Neuron (in vitro differentiated cells): ENCODE data around the gene KIRREL3.

Source experiments
- H2AFZ ChIP-seq: one replicate; pipeline ENCODE4 v1.6.1; 2013; ENCODE audit warnings: low read depth, mild to moderate bottlenecking, inconsistent platforms, low read length, moderate library complexity
- H3K27me3 ChIP-seq: one replicate; pipeline ENCODE4 v1.6.1; 2013; ENCODE audit warnings: low read length; ENCODE audit not compliant: insufficient read depth
- H3K36me3 ChIP-seq: one replicate; pipeline ENCODE4 v1.6.1; 2013; ENCODE audit warnings: low read length; ENCODE audit not compliant: insufficient read depth
- H3K4me1 ChIP-seq: one replicate; pipeline ENCODE4 v1.6.1; 2013; ENCODE audit warnings: low read length; ENCODE audit not compliant: insufficient read depth
- H3K4me3 ChIP-seq: 2 replicates; pipeline ENCODE4 v1.5.1; 2013; ENCODE audit warnings: mild to moderate bottlenecking, low read length, moderate library complexity
- H3K9me3 ChIP-seq: one replicate; pipeline ENCODE4 v1.6.1; 2013; ENCODE audit warnings: low read length

Gene KIRREL3

DNA sequence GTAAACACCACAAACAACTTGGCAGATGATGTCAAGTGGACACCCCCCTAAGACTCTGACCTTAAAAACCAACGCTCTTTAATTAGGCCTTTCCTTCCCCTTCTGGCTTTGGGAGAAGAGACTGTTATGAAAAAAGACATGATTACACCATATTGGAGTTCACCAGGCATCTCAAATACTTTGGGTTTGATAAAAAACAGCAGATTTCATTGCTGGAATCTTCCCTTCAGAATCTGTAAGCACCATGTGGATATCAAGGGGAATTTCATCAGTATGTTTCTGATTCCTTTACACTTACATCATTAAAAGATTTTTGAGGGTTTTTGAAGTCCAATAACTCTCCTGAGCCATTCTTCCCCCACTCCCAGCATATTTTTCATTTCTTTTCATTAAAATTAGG is 85.6 kb downstream of the KIRREL3 start:
- Histone ChIP-seq H3K36me3 (no peaks in the 10 kb centered on the region), H2AFZ (no peak overlapping the region), H3K9me3 (no peaks in the 10 kb centered on the region), H3K27me3 (no peaks in the 10 kb centered on the region), H3K4me3 (no peak overlapping the region), H3K4me1 (peaks cover 3% of the 10 kb centered on the region)

DNA sequence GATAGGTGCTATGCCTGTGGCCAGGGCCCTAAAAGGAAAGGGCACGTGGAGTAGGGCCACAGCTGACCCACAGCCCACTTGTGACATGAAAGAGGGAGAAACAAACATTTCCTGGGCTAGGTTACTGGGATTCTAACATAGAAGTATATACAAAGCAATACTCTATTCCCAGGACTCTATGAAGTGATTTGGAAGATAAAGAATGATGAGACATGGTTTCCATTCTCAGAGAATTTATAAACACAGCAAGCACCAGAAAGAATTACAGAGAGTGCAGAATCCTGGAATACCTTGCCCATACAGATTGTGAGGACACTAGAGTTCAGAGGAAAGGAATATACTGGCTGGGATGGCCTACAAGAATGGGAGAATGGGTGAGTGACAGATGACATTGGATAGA is 86.4 kb downstream of the KIRREL3 start:
- H3K27me3 ChIP-seq: no peaks in the 10 kb centered on the region
- H3K4me1 ChIP-seq: peaks cover 3% of the 10 kb centered on the region
- no peaks in the 10 kb centered on the region for H3K36me3 ChIP-seq
- no peak overlapping the region for H2AFZ ChIP-seq
- no peak overlapping the region for H3K4me3 ChIP-seq
- H3K9me3 ChIP-seq: no peaks in the 10 kb centered on the region

DNA sequence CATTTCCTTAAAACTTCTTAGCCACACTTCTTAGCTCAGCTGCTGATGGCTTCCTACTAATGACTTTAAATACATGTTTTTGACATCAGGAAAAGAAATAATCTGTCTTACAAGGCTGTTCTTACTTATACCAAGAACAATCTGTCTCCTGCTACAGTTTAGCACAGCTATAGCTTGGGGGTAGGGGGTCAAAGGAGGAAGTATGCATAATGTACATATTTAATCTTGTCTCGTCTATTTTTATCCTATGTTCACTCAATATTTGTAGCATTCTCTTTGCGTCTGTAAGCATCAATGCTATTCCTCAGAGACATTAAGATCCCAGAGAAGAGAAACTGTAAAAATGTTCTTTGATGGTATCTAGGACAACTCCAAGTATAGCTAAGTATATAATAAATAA is 96.0 kb downstream of the KIRREL3 start:
- H3K27me3 ChIP-seq: no peaks in the 10 kb centered on the region
- H3K4me3 ChIP-seq: no peak overlapping the region
- H3K4me1 ChIP-seq: no peaks in the 10 kb centered on the region
- no peak overlapping the region for H2AFZ ChIP-seq
- H3K9me3 ChIP-seq: no peaks in the 10 kb centered on the region
- no peaks in the 10 kb centered on the region for H3K36me3 ChIP-seq

DNA sequence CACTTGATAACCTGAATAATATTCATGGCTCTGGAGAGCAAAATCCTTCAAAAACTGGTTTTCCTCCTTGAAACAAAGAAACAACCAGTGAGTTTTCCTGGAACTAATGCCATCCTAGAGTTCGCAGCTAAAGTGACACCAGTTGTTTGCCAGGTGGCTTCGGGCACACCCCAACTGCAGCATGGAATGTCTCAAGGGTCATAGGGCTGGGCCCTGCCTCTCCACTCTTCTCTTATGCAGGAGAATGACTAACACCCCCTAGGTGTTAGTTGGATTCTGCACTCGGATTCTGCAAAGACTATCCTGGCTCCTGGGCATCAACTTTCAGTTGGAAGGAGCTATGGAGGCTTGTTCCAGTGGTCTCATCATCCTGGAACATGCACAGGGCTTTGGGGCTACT is 98.8 kb downstream of the KIRREL3 start:
- H3K4me3 ChIP-seq: no peak overlapping the region
- no peaks in the 10 kb centered on the region for H3K27me3 ChIP-seq
- no peak overlapping the region for H2AFZ ChIP-seq
- H3K9me3 ChIP-seq: no peaks in the 10 kb centered on the region
- no peaks in the 10 kb centered on the region for H3K4me1 ChIP-seq
- no peaks in the 10 kb centered on the region for H3K36me3 ChIP-seq

DNA sequence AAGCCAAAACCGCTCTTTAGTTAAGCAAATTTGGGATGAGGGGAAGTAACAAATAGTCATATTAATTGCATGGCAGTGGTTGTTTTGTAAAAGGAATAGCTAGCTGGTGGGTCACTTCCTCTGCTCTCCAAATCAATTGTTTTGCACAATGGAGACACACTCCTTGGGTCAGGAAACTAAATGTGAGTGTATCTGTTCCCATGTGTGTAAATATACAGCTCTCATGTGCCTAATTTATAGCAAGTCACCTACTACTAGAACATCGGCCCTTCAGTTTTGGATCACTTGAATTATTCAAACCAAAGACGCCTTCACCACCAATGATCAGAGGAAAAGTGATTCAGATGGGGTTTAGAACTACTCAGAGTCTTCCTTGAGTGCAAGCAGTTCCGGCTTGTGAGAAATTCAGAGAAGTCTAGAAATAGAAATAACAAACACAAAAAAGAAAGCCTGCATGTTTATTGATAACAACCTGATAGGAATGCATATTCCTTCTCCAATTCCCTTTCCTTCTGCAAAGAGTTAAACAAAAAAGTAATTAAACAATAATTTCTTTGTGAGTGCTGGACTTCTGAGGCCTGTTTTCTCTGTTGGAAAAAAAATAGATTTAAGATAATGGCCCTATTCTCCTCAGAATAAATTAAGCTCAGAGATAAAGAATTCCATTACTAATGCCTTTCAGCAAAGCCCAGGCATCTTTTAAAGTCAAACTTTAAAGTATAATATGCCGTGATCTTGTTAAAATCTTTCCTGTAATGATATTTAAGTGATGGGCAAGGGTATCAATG is 100.4 kb downstream of the KIRREL3 start:
- no peaks in the 10 kb centered on the region for H3K4me1 ChIP-seq
- H3K9me3 ChIP-seq: no peaks in the 10 kb centered on the region
- no peak overlapping the region for H3K4me3 ChIP-seq
- H2AFZ ChIP-seq: no peak overlapping the region
- H3K27me3 ChIP-seq: no peaks in the 10 kb centered on the region
- no peaks in the 10 kb centered on the region for H3K36me3 ChIP-seq

DNA sequence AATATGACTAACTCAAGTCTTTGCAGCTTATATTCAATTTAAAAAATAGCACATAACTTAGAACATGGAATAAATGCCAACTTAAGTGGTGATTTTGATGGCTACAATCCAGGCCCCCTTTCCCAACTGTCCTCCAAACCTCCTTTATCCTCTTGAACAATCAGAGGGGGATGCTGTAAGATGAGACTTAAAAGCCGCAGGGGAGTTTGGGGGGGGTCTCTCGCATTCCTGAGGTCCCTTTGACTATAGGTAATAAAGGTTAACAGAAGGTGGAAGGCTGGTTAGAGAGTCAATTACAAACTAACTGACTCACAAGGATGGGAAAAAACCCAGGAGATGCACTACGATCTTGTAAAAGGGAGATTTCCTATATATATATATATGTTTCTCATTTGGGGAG is 101.8 kb downstream of the KIRREL3 start:
- no peak overlapping the region for H2AFZ ChIP-seq
- no peaks in the 10 kb centered on the region for H3K4me1 ChIP-seq
- no peaks in the 10 kb centered on the region for H3K9me3 ChIP-seq
- H3K27me3 ChIP-seq: no peaks in the 10 kb centered on the region
- H3K4me3 ChIP-seq: no peak overlapping the region
- H3K36me3 ChIP-seq: no peaks in the 10 kb centered on the region

DNA sequence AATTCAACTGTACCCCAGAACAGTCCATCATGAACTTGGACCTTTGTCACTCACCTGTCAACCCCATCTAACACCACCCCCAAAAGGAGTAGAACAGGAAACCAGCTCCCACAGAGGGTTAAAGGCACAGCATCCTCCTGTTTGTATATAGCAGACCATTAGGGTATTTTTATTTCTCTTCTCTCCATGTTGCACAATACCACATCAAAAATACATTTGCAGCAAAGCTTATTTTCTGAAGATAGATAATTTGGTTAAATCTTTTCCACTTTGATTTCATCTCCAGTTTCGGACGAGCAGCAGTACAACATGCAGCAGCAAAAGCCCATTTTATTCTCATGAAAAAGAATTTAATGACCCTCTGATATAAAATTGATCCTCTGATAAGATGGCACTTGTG is 103.1 kb downstream of the KIRREL3 start:
- H3K36me3 ChIP-seq: no peaks in the 10 kb centered on the region
- H3K9me3 ChIP-seq: no peaks in the 10 kb centered on the region
- H3K27me3 ChIP-seq: no peaks in the 10 kb centered on the region
- no peak overlapping the region for H2AFZ ChIP-seq
- H3K4me3 ChIP-seq: no peak overlapping the region
- H3K4me1 ChIP-seq: no peaks in the 10 kb centered on the region

DNA sequence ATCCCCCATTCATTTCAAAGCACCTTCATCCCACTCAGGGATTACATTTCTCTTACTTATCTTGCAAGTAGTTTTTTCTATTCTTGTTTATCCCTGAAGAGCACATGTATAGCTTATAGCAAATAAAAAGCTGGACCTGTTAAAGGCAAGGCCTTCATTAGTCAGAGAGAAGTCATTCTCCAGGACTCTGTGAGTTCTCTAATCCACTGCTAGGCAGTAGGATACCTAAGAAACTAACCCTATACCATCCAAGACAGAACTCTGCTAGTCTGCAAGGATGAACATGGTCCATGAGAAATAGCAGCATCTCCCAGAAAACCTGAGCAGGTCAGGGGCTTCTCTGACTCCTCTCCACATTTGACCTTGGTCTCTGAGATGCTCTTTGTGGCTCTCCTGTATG is 104.5 kb downstream of the KIRREL3 start:
- H3K27me3 ChIP-seq: no peaks in the 10 kb centered on the region
- H2AFZ ChIP-seq: no peak overlapping the region
- no peaks in the 10 kb centered on the region for H3K36me3 ChIP-seq
- H3K4me1 ChIP-seq: no peaks in the 10 kb centered on the region
- no peaks in the 10 kb centered on the region for H3K9me3 ChIP-seq
- H3K4me3 ChIP-seq: no peak overlapping the region

DNA sequence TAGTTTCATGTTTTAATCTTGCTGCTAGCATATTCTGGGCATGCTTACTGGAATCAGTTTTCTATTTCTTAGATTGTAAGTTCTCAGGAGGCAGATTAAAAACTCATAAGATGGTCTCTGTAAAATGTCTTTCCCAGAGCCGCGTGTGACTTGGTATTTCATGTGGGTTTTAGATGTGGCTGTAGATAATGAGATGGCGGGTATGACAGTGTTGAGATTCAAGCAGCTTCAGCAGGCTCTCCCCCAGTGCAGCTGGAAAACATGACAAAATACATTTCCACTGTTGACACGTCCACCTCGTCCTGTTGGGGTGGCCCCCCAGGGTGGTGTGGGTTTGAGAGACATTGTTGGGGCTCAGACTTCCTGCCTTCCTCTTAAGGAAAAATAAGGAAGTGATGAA is 106.8 kb downstream of the KIRREL3 start:
- no peaks in the 10 kb centered on the region for H3K9me3 ChIP-seq
- H3K36me3 ChIP-seq: no peaks in the 10 kb centered on the region
- no peak overlapping the region for H3K4me3 ChIP-seq
- H2AFZ ChIP-seq: no peak overlapping the region
- no peaks in the 10 kb centered on the region for H3K4me1 ChIP-seq
- no peaks in the 10 kb centered on the region for H3K27me3 ChIP-seq

DNA sequence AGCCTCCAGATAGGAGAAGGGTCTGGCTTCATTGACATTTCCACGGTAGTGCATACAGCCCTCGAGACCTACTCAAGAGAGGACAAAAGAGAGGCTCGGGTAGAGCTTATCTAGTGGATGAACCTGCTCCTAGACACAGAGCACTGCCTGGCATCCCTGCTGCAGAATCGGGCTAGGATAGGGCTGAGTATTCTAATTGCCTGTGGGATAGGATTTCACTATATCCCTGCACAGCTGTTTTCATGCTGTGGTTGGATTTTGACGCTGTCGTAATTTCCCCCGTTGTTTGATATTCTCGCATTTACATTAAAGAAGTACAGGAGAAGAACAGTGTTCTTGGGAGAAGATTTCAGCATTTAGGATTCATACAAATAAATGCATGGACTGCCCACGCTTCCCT is 107.8 kb downstream of the KIRREL3 start:
- no peaks in the 10 kb centered on the region for H3K36me3 ChIP-seq
- H2AFZ ChIP-seq: no peak overlapping the region
- no peaks in the 10 kb centered on the region for H3K4me1 ChIP-seq

DNA sequence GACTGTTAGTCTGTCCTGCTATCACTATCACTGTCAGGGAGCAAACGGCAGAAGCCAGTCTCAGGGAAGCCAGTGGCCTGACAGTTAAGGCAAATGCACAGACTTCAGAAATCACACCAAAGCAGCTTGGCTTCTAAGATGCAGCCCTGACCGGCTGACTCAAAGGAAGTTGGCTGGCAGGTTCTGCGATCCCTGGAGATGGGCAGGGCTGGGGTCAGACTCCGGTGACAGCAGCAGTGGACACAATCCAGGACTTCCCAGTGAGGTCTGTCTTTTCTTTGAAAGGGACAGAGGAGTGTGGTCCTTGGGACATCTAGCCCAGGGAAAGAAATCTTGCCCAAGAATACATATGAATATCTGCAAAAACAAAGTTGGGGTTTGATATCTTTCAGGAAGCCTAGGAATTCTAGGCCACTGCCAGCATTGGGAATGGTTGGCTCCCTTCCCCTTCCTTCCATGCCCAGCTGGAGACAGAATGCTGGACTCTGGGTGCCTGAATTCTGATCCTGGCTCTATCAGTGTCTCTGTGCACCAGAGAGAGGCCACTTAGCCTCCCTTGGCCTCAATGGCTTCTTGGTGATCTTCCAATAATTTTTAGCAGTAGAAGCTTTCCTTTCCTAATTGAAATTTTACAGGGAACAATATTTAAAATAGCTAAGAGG is 108.9 kb downstream of the KIRREL3 start:
- Histone ChIP-seq H3K27me3 (no peaks in the 10 kb centered on the region), H3K9me3 (no peaks in the 10 kb centered on the region), H2AFZ (no peak overlapping the region), H3K36me3 (no peaks in the 10 kb centered on the region), H3K4me3 (no peak overlapping the region), H3K4me1 (no peaks in the 10 kb centered on the region)

More for the DNA sequence above, 107.8 kb downstream of the KIRREL3 start:
- Histone ChIP-seq H3K27me3 (no peaks in the 10 kb centered on the region), H3K4me3 (no peak overlapping the region), H3K9me3 (no peaks in the 10 kb centered on the region)

DNA sequence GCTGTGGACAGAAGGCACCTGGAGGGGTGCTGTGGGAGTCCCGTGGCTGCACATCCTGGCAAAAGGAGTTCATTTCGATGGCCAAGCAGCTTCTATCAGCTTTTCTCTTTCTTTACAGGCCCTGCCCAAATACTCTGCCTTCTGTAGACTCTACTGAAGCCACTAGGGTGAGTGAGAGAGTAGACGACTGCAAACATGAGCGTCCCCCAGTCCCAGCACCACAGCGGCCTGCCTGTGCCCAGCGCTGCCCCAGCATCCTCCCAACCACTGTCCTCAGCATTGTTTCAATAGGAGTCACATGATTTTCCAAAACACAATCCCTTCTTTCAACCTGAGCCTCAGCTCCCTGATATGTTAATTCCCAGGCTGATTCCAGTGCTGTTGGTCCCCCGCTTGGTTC is 110.0 kb downstream of the KIRREL3 start:
- no peak overlapping the region for H3K4me3 ChIP-seq
- no peaks in the 10 kb centered on the region for H3K9me3 ChIP-seq
- no peaks in the 10 kb centered on the region for H3K36me3 ChIP-seq
- H3K4me1 ChIP-seq: no peaks in the 10 kb centered on the region
- no peak overlapping the region for H2AFZ ChIP-seq
- H3K27me3 ChIP-seq: no peaks in the 10 kb centered on the region

DNA sequence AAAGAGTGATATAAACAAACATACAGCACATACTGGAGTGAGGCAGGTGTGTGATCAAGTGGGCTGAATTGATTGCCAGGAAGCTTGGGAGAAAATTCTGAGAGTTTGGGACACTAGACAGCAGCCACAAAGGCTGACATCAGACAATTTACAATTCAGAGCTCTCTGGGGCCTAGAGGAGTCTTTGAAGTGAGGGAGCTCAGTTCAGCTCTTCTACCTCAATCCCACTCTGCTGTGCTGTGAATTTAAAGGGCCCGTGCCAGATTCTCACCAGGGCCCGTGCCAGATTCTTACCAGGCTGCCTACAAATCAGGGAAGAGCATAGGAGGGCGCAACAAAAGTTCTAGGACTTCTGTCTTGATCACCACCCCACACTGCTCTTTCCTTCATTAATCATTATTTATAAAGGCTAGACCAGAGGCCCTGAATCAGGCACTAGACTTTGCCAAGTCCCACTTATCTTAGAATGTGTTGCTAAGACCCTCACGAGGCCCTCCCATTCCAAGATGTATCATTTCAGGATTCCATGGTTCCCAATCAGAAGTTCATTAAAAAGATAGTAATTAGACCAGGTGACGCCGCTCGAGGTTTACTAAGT is 112.4 kb downstream of the KIRREL3 start:
- H3K4me1 ChIP-seq: no peaks in the 10 kb centered on the region
- H2AFZ ChIP-seq: no peak overlapping the region
- H3K27me3 ChIP-seq: no peaks in the 10 kb centered on the region
- no peak overlapping the region for H3K4me3 ChIP-seq
- no peaks in the 10 kb centered on the region for H3K36me3 ChIP-seq
- no peaks in the 10 kb centered on the region for H3K9me3 ChIP-seq
